ENCODE results near the gene ZDHHC3. TPM values are rescaled to one million over a fixed set of nuclear protein-coding genes. Genes with fewer than 3 reads are reported as not detected.

ZDHHC3 gene
- total RNA-seq, 1 donor from 2014 or later = 63.7 TPM

DNA sequence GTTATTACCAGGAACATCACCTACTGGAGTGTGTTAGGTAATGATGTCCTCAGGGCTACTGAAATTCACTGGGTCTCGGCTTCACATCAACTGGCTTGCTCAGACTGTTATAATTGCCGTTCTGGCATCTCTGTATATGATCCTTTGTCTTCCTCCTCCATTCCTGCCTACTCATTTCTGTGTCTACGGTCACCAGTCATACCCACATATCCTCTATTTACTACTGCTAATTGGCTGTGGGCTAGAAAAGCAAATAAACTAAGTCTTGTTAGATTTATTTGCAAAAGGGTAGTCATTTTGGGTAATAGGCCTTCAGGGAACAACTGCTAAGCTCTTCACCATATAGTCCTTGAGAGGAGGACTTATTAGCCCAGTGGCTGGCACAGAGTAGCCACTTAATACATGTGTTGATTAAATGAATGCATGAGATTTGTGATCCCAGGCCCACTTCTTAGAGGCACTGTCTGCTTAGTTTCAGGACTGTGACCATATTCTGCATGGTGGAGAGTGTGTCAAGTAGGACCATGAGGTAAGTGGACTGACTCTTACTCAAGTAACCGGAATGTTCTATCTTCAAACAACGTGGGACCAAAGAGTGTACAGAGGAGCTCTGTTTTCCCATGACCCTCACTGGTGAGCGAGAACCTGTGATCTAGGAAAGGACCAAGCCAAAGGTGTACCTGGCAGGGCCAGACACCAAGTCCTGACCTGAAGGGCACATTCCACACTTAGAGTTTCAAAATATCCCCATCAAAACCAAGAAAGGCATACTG, 13.2 kb downstream of the ZDHHC3 start:
- TF ChIP-seq, protein P1, sequence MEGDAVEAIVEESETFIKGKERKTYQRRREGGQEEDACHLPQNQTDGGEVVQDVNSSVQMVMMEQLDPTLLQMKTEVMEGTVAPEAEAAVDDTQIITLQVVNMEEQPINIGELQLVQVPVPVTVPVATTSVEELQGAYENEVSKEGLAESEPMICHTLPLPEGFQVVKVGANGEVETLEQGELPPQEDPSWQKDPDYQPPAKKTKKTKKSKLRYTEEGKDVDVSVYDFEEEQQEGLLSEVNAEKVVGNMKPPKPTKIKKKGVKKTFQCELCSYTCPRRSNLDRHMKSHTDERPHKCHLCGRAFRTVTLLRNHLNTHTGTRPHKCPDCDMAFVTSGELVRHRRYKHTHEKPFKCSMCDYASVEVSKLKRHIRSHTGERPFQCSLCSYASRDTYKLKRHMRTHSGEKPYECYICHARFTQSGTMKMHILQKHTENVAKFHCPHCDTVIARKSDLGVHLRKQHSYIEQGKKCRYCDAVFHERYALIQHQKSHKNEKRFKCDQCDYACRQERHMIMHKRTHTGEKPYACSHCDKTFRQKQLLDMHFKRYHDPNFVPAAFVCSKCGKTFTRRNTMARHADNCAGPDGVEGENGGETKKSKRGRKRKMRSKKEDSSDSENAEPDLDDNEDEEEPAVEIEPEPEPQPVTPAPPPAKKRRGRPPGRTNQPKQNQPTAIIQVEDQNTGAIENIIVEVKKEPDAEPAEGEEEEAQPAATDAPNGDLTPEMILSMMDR (IDR thresholded peaks at IDR 0.05; ENCODE audit: unreplicated experiment) = no peak
- Mint-ChIP-seq H3K4me1 (peaks cover 6% of the 10 kb centered on the region), H3K27me3 (ENCODE audit: low read depth) (no peaks in the 10 kb centered on the region), H3K27ac (no peak overlapping the region), H3K9me3 (no peaks in the 10 kb centered on the region), H3K4me3 (no peak overlapping the region), H3K36me3 (no peaks in the 10 kb centered on the region)
- no peak for DNase-seq (ENCODE audit: low spot score in 2 of 2, unreplicated experiment in 2 of 2)

- no peaks in the 10 kb centered on the region for H3K36me3 Mint-ChIP-seq
- H3K4me3 Mint-ChIP-seq = no peak overlapping the region
- peaks cover 4% of the 10 kb centered on the region for H3K4me1 Mint-ChIP-seq
- no peak for DNase-seq (ENCODE audit: low spot score in 2 of 2, unreplicated experiment in 2 of 2)
- no peak overlapping the region for H3K27ac Mint-ChIP-seq
- H3K27me3 Mint-ChIP-seq (ENCODE audit: low read depth) = no peaks in the 10 kb centered on the region
- no peaks in the 10 kb centered on the region for H3K9me3 Mint-ChIP-seq
- TF ChIP-seq, protein P1 (IDR thresholded peaks at IDR 0.05; ENCODE audit: unreplicated experiment) = no peak
Measured at GRCh38 chr3:44961888-44962287, 14.1 kb downstream of the ZDHHC3 start.

DNA sequence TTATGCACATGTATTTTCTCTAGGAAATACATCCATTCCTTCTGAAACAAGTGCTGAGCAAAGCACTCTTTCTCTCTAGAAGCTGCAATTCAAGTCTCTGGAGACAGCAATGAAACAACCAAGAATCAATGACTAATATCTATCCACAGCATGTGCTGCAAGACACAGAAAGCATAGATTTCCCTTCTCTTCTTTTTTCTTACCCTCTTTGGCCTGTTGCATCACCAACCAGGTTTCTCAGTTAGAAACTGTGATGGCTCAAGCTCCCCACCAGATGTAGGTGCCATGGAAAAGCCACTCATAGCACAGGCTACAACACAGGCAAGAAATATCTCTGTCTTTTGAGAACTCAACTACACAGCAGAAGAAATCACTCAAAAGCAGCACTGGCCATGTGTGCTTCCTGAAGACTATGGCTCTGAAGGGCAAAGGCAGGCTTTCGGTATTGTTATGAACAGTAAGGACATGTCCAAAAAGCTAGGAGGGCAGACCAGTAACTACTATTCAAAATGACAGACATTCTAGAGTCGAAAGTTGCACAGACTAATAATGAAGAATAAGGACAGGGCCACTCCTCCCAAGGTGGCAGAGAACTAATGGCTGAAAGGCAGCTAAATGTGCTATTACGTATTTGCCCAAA, 15.5 kb downstream of the ZDHHC3 start:
- no peaks in the 10 kb centered on the region for H3K36me3 Mint-ChIP-seq
- DNase-seq (ENCODE audit: low spot score in 2 of 2, unreplicated experiment in 2 of 2) = no peak
- H3K27me3 Mint-ChIP-seq (ENCODE audit: low read depth) = no peaks in the 10 kb centered on the region
- H3K4me1 Mint-ChIP-seq = peaks cover 3% of the 10 kb centered on the region
- no peak overlapping the region for H3K27ac Mint-ChIP-seq
- no peaks in the 10 kb centered on the region for H3K9me3 Mint-ChIP-seq
- TF ChIP-seq, protein P1 (IDR thresholded peaks at IDR 0.05; ENCODE audit: unreplicated experiment) = no peak
- H3K4me3 Mint-ChIP-seq = no peak overlapping the region

GRCh38 chr3:44958386-44958785, 17.6 kb downstream of the ZDHHC3 start:
- Mint-ChIP-seq H3K27ac (no peak overlapping the region), H3K4me1 (no peaks in the 10 kb centered on the region), H3K4me3 (no peak overlapping the region), H3K36me3 (no peaks in the 10 kb centered on the region), H3K9me3 (no peaks in the 10 kb centered on the region), H3K27me3 (ENCODE audit: low read depth) (no peaks in the 10 kb centered on the region)
- TF ChIP-seq, protein P1 (IDR thresholded peaks at IDR 0.05; ENCODE audit: unreplicated experiment) = no peak
- no peak for DNase-seq (ENCODE audit: low spot score in 2 of 2, unreplicated experiment in 2 of 2)

GRCh38 chr3:44957986-44958385, 18.0 kb downstream of the ZDHHC3 start:
- Mint-ChIP-seq H3K4me1 (no peaks in the 10 kb centered on the region), H3K27ac (no peak overlapping the region), H3K4me3 (no peak overlapping the region), H3K27me3 (ENCODE audit: low read depth) (no peaks in the 10 kb centered on the region), H3K36me3 (no peaks in the 10 kb centered on the region), H3K9me3 (no peaks in the 10 kb centered on the region)
- TF ChIP-seq, protein P1 (IDR thresholded peaks at IDR 0.05; ENCODE audit: unreplicated experiment) = no peak
- DNase-seq (ENCODE audit: low spot score in 2 of 2, unreplicated experiment in 2 of 2) = no peak

All from mesothelial cell of epicardium (in vitro differentiated cells).